MCF 10A (cell line): Measurements from ENCODE around the gene USF3. TPM values are rescaled to one million over a fixed set of nuclear protein-coding genes. Genes with fewer than 3 reads are reported as not detected.

ENCODE experiments used
- BruUV-seq: library from RNA; stranded (reverse); fragments of 400-500 nt; replicated peaks from 2 replicates; lab custom pipeline; 2021; lab: Mats Ljungman, UMichigan
- CTCF ChIA-PET: fragments of 300-600 bp; sonication (Branson Sonifier 250); formaldehyde crosslinking; extraction: SDS; loops from one replicate; lab custom pipeline; 2021; ENCODE audit warnings: antibody characterized with exemption, inconsistent platforms; lab: Yijun Ruan, JAX
- POLR2A ChIA-PET: fragments of 300-600, 350-650 bp; sonication (Branson Sonifier 250); formaldehyde crosslinking; extraction: SDS; loops from one replicate; lab custom pipeline; 2020; ENCODE audit warnings: antibody characterized with exemption, inconsistent platforms; lab: Yijun Ruan, JAX
- DNase-seq: peaks from one replicate; pipeline ENCODE4 v3.0.0-alpha.2; 2018; ENCODE audit not compliant: unreplicated experiment
- H3K27ac Mint-ChIP-seq: one replicate; pipeline ENCODE4 v1.8.0; 2022; ENCODE audit warnings: mild to moderate bottlenecking, low read depth, mixed read lengths; ENCODE audit not compliant: unreplicated experiment
- H3K27me3 Mint-ChIP-seq: one replicate; pipeline ENCODE4 v1.8.0; 2022; ENCODE audit warnings: mixed read lengths; ENCODE audit not compliant: insufficient read depth, unreplicated experiment
- H3K36me3 Mint-ChIP-seq: one replicate; pipeline ENCODE4 v1.8.0; 2022; ENCODE audit warnings: mild to moderate bottlenecking, moderate library complexity, mixed read lengths; ENCODE audit not compliant: insufficient read depth, unreplicated experiment
- H3K4me1 Mint-ChIP-seq: one replicate; pipeline ENCODE4 v1.8.0; 2022; ENCODE audit warnings: mixed read lengths; ENCODE audit not compliant: insufficient read depth, unreplicated experiment
- H3K4me3 Mint-ChIP-seq: one replicate; pipeline ENCODE4 v1.8.0; 2022; ENCODE audit warnings: mild to moderate bottlenecking, moderate library complexity, mixed read lengths; ENCODE audit not compliant: unreplicated experiment
- H3K9me3 Mint-ChIP-seq: one replicate; pipeline ENCODE4 v1.8.0; 2022; ENCODE audit warnings: mixed read lengths; ENCODE audit not compliant: unreplicated experiment
- CTCF ChIP-seq: fragments of 200-600 bp; IDR thresholded peaks from one replicate; pipeline ENCODE4 v1.8.0; 2022; ENCODE audit warnings: antibody characterized with exemption, mild to moderate bottlenecking; ENCODE audit not compliant: unreplicated experiment
- intact Hi-C: fragments of 100-400 bp; cut with micrococcal nuclease; formaldehyde crosslinking; loops from 2 replicates; pipeline ENCODE4 v1.14.1; 2022
- total RNA-seq: library from RNA; stranded (reverse); gene quantifications from 2 replicates; pipeline ENCODE4 v1.2.3, GENCODE V29; 2022

Gene USF3
- total RNA-seq, 1 experiment from 2014 or later: 11.9 TPM

- H3K27ac Mint-ChIP-seq: no peak overlapping the region
- intact Hi-C loops: no loop called here
- no peaks in the 10 kb centered on the region for H3K9me3 Mint-ChIP-seq
- ChIA-PET POLR2A (no interaction called here), CTCF (interaction anchor here (0.6 to 1.6 kb wide), 5 partner anchors 10 to 141 kb away, joined by 3 to 6 read pairs (median 3); no protein-coding TSS in a partner anchor)
- no peak for TF ChIP-seq CTCF
- DNase-seq: no peak
- no peak overlapping the region for H3K4me3 Mint-ChIP-seq
- H3K4me1 Mint-ChIP-seq: no peaks in the 10 kb centered on the region
- no peaks in the 10 kb centered on the region for H3K36me3 Mint-ChIP-seq
- no peaks in the 10 kb centered on the region for H3K27me3 Mint-ChIP-seq
- no TSS peak for BruUV-seq
These were observed 61.5 kb downstream of the USF3 start for GRCh38 chr3:113634782-113635474.

GRCh38 chr3:113631573-113631972 lies 64.9 kb downstream of the USF3 start:
- H3K36me3 Mint-ChIP-seq: no peaks in the 10 kb centered on the region
- ChIA-PET CTCF (interaction anchor here (7.4 kb wide), 1 partner anchor 139 kb away, joined by 83 read pairs; no protein-coding TSS in a partner anchor), POLR2A (interaction anchor here (1.2 kb wide), 1 partner anchor 113 kb away, joined by 4 read pairs; no protein-coding TSS in a partner anchor)
- no peak overlapping the region for H3K4me3 Mint-ChIP-seq
- no peak for DNase-seq
- no peaks in the 10 kb centered on the region for H3K9me3 Mint-ChIP-seq
- no peaks in the 10 kb centered on the region for H3K27me3 Mint-ChIP-seq
- no peak for TF ChIP-seq CTCF
- peaks cover 8% of the 10 kb centered on the region for H3K4me1 Mint-ChIP-seq
- no TSS peak for BruUV-seq
- intact Hi-C loops: no loop called here
- no peak overlapping the region for H3K27ac Mint-ChIP-seq

- ChIA-PET POLR2A (interaction anchor here (1.2 kb wide), 1 partner anchor 114 kb away, joined by 4 read pairs; no protein-coding TSS in a partner anchor), CTCF (interaction anchor here (0.6 to 7.4 kb wide), 5 partner anchors 53 to 343 kb away, joined by 3 to 83 read pairs (median 4); no protein-coding TSS in a partner anchor)
These were observed 65.4 kb downstream of the USF3 start for GRCh38 chr3:113630956-113631542.

More at GRCh38 chr3:113630956-113631542, 65.4 kb downstream of the USF3 start:
- no peak for TF ChIP-seq CTCF
- H3K4me3 Mint-ChIP-seq: no peak overlapping the region
- H3K9me3 Mint-ChIP-seq: no peaks in the 10 kb centered on the region
- peaks cover 13% of the 10 kb centered on the region for H3K4me1 Mint-ChIP-seq
- no peaks in the 10 kb centered on the region for H3K27me3 Mint-ChIP-seq
- no peaks in the 10 kb centered on the region for H3K36me3 Mint-ChIP-seq
- no peak for DNase-seq
- BruUV-seq: no TSS peak
- no peak overlapping the region for H3K27ac Mint-ChIP-seq
- intact Hi-C loops: no loop called here
